ENCODE measurements around the gene APBB2.

The APBB2 gene

DNA sequence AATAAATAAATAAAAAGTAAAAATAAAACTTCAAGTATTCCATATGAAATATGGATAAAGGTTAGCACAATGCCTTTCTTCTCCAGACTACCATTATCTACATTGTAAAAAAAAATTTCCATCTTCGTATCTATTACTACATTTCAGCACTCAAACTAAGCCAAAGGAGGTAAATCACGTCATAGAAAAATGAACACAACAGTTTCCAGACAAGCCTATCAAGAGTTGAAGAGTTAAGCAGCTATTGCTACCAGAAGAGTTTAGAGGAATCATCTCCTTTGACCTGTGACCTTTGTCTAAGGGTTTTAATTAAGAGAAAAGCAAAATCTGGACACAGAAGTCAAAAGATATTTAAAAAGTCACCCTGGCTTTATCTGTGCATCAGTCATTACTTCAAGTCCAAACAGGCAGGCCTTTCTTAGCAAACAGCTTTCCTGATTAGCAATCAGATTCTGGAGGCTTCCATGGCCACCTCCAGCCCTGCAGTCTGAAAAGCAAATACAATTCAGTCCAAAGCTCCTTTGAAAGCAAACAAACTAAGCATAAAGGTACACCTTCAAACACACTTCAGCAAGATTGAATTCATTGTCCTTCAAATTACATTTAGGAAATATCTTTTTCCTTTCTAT, 82.2 kb downstream of the APBB2 start:
- no peak for DNase-seq

DNA sequence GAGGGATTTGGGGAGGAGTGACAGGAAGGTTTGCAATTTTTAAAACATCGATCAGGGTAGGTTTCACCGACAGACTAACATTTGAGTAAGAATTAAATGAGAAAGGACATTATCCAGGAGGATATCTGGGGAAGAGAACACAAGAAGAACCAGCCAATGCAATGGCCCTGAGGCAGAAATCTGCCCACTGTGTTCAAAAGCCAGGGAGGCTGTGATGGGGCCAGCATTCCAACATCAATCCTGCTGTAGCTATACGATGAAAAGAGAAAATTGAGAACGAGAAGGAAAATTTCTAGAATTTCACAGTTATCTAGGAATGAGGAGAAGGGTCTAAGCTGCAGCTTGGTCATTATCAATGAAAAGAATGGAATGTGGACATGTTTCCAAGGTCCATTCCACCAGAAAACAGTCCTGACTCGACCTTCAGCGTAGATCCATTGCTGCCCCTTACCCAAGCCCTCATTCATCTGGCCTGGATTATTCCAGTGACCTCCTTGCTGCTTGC, 84.4 kb downstream of the APBB2 start:
- DNase-seq, result no peak

DNA sequence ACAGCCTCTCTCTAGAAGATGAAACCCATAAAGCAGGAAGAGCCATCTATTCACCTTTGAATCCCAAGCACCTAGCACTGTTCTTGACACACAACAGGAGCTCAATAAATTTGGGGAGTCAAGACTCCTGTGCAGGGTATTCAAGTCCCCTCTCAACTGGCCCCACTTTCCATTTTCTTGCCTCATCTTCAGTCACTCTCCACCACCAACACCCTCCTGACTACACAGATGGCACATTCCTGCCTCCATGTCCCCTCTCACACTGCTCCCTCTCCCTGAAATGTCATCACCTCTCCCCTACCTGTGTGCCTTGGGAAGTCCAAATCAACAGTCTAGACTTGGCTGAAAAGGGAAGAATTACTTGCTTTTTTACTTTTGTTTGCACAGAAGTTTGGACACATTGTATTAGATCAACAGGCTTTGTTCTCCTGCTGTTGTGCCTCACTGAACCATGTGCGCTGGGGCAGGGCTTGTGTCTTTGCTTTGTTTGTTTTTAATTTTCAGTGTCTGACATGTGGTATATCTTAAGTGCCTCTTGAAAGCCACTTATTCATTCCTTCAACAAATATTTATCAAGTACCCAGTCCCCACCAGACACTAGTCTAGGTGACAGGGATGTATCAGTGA, 85.1 kb downstream of the APBB2 start:
- DNase-seq, result no peak

DNA sequence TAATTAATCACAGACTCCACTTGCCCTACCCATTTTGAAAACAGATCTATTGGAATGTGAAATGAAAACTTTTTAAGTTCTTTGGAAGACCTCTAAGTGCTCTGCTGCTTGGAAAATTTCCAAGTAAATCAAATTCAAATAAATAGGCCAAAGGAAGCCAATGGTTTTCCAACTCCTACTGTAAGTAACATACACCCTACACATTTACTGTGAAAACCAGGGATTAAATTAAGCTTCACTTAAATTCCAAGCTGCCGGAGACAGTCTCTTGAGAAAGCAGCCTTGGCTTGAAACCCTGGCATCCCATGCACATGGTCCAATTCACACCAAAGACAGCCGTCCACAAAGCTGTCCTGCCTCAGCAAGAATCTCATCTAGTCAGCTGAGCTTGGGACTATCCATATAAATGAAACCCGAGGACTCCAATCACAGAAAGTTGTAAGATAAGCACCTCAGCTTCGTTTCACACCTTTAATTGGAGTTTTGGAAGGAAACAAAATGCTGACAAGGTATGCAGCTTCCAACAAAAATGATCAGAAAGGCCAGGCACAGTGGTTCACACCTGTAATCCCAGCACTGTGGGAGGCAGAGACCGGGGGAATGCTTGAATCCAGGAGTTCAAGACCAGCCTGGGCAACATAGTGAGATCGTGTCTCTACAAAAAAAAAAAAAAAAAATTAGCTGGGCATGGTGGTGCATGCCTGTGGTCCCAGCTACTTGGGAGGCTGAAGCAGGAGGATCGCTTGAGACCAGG, 88.6 kb downstream of the APBB2 start:
- no peak for DNase-seq

DNA sequence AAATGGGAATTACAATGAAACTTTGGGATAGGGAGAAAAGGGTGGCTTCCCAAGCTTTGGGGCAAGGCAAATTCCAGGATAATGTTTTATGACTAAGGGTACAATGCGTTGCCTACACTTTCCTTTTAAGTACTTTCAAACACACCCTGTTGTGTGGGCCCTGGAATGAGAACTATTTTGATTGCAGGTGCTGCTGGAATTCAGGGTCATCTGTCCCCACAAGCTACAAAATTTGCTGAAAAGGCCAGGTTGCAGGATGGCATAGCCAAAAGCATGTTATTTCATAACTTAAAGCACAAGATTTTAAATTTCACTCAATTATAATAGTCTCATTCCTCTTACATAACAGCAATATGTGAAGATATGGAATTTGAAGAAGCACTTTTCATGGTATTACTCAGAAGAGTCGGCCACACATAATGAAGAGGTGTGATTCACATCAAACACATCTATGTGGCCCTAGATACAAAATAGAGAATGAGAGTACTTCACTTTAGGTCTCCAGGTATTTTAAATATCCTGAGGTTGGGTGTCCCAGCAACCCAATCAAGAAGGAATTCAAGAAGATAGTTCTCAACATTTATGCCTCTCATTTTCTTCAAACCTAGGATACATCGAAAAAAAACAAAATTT, 89.3 kb downstream of the APBB2 start:
- DNase-seq, result no peak

DNA sequence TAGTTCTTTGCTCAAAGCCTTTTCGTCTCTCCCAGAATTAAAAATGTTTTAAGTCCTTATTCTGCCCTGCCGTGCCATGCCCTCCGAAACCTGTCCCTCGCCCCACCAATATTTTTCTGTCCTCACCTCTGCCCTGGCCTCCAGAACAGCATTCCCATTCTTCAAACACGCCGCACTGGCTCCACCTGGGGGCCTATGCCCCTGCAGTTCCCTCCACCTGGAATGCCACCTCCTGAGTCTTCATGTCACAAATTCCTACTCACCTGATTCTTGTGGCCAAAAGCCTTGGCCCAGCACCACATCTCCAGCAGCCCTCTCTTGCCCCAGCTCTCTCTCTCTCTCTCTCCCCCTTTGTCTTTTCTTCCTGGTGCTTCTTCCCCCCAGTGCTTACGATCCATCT, 91.6 kb downstream of the APBB2 start:
- no peak for DNase-seq

DNA sequence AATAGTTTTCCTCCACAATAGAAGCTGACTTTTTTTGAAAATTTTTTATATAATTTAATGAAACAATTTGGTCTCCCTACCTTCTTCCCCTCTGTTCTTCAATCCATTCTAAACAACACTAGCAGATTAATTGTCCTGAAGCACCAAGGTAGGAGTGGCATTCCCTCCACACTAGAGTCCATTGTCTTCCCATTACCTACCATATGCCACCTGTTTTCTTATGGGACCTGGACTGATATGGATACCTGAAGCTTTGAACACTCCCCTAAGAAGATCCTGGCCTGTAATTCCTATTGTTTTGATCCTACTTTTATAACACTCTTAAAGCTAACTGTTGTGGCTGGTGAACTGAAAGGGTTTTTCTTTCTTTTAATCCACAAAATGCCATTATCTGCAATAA, 92.0 kb downstream of the APBB2 start:
- DNase-seq, result no peak

DNA sequence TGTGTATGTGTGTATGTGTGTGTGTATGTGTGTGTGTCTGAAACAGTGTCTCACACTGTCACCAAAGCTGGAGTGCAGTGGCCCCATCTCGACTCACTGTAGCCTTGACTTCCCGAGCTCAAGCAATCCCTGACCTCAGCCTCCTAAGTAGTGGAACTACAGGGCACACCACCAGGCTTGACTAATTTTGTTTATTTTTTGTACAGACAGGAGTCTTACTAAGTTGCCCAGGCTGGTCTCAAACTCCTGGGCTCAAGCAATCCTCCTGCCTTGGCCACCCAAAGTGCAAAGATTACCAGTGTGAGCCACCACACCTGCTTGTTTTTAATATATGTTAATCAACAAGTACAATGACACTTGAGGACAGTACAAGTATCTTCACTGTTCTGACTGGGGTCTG, 92.4 kb downstream of the APBB2 start:
- DNase-seq, result no peak

DNA sequence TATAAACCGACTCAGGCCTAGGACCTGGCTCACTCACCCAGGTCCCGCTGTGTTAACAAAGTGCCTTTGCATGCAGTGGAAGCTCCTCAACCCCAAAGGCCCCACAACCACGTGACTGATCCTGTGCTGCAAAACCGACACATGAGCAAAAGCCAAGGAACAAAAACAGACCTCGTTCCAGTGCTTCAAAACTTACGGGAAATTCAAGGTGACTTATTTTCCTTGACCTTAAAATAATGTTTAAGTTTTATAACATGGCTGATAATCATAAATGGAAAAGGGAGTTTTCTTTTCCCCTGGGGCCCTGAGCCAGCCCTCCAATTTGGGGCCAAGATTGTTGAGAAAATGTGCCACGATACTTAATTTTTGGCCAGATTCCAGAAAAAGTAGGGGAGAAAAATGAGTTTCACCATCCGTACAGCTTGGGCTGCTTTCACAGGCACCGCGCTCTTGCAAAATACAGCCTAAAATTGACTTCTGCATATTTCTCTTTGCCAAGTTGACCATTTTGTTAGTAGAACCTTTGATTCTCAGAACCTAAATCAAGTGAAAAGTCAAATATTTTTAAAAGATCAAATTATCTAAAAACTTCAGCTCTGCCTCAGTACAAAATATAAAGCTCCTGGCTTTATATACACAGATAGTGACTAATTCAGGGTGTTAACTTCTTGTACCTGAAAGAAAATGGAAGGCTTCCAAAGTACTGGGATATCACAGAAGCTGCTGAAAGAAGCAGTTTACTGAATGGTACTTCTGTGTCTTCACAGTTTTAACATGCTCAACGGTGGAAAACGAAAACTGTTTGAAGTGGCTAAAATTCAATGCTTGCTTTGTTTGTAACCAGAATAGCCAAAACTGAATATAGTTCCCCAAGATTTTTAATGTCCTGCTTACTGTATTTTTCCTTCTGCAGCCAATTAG, 93.8 kb downstream of the APBB2 start:
- no peak for DNase-seq

DNA sequence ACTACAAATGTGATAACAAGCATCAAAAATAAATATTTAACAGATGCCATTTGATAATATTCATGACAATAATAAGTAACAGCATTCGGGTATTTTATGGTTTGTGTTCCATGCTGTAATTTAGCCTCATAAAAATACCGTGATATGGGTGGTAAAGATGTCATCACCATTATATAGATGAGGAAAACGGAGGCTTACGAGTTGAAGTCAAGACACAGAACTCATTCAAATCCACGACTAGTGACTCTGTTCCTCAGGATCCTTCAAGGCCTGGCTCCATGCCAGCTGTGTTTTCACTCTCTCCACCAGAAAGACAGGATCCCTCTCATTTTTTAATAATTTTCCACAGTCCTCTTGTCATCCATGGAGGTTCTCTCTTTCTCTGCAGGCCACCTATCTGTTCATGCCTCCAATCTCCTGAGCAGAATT, 94.5 kb downstream of the APBB2 start:
- DNase-seq, result no peak

DNA sequence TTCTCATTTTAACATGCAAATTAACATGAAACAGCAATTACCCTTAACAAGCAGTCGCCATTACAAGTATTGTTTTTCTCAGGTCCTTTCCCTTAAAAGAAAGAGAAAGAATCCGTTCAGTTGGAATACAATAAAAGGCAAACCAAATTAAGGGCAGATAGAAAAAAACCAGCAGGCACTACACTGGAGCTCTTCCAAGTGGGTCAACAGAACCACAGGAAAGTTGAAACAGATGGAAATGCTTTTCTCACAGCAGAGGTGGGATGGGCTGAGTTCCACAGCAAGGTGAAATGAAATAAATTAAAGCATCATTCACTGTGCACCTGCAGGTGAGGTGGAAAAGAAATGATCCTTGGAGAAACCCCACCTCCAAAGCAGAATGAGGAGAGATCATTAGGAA, 102.6 kb downstream of the APBB2 start:
- DNase-seq, result no peak

DNA sequence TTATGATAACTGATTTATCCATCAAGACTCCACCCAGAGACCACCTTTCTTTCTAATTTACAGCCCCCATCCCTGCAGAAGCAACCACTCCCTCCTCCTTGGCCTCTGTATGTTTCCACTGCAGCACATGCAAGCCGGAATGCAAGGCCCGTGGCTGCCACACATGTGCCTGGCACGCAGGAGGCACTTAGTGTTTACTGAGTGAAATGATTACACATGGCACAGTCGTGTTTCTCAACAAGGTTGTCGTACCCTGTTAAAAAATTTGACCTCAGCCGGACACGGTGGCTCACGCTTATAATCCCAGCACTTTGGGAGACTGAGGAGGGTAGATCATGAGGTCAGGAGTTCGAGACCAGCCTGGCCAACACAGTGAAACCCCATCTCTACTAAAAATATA, 104.3 kb downstream of the APBB2 start:
- no peak for DNase-seq

DNA sequence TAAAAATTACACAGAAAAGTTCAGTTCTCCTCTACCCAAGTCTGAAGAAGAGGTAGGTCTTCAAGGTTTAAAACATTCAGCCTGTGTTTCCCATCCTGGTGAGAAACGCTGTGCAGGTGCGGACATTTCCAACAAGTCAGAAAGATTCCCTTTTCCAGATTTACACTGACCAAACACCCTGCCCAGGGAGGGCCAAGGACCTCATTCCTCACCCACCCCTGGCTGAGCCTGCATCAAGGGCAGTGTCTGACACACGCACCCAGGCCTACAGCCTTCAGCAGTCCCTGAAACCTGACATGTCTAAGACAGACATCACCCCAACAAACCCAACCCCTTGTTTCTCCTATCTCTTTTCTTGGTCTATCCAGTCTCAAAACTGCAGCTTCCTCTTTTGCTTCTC, 105.9 kb downstream of the APBB2 start:
- DNase-seq, result no peak

DNA sequence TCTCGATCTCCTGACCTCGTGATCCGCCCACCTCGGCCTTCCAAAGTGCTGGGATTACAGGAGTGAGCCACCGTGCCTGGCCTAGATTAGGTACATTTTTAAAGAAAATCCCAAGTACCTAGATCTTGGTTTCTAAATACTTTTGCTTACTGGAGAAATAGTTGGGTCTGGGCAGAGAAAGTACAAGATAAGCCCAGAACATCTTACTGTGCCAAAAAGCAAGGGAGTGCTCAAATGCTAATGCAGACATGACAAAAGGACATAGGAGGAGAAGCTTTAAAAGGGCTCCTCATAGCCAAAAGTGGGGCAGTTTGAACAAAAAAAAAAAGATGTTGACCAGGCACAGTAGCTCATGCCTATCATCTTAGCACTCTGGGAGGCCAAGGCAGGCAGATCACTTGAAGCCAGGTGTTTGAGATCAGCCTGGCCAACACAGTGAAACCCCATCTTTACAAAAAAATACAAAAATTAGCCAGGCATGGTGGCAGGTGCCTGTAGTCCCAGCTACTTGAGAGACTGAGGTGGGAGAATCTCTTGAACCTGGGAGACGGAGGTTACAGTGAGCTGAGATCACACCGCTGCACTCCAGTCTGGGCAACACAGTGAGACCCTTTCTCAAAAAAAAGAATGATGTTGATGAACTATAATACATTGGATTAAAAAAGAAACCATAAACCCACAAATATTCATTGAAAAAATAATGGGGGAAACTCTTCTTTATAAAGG, 107.5 kb downstream of the APBB2 start:
- DNase-seq, result no peak

DNA sequence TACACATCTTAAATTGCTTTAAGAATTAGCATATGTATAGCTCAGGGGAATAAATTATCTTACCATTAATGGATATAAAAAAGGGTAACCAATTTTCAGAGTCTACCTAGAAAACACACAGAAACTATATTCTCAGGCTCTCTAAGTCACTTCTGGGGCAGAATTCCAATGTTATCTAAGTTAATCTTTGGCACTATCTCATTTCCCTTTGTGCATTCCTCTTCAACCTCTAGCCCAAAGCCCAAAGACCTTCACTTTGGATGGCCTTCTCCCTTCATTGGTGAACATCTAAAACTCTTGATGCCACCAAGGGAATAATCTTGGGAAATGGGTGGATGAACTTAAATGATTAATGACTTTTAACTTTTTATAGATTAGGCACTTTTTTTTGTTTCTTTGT, 108.3 kb downstream of the APBB2 start:
- DNase-seq, result no peak

DNA sequence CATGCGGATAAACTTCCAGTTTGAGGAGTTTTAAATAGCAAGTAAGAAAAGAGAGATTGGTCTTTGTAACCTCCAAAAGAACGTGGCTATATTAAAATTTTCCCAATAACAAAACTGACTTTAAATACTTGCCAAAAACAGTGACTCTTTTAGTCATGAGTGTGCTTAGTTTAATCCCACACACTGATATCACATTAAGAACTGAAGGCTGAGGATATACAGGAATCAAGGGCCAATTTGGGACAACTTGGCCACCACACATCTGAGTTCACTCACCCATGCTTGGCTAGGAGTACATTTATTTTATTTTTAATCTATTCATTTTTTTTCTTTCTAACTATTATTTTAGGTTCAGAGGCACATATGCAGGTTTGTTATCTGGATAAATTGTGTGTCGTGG, 110.2 kb downstream of the APBB2 start:
- no peak for DNase-seq

DNA sequence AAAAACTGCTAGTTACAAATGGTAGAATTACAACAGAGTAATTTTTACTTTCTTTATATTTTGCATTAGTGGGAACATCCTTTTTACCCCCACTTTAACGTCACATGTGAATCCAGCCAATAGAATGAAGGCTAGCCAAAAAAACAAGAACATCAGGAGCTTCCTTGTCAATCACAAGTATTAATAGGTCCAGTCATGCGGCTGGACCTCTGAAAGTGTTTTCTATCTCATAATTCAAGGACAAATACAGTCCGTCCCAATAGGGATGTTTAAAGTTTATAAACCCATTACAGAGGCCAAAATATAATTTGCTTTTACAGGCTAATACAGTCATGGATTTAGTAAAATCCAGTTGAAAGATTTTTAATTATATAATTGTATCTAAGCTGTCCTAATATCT, 110.7 kb downstream of the APBB2 start:
- DNase-seq, result no peak

DNA sequence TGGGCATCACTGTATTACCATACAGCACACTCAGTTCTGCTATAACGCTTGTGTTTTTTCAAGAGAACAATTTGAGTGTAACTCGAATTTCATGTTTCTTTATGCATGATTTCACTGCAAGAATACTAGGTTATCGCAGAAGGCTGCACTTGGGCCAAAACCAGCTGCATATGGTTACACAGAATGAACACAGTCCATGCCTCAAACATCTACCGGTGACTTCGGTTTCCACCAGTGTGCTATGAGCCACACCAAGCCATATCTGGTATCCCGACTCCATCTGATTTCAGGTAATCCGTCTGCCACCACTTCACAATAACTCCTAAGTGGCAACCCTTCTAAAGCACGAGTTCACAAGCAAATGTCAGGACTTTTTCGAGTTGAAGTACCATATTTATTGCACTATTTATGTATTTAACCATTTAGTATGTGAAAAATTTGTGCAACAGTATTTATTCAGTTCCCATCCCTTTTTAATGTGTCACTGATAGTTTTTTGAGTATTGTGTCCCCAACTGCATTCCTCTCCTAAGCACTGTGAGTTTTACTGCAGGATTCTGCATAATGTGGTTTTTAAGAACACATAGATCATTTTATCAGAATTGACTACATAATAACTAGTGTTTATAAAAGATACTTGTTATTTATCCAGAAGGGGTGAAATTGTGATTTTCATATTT, 111.8 kb downstream of the APBB2 start:
- DNase-seq, result peak; percentile 65

DNA sequence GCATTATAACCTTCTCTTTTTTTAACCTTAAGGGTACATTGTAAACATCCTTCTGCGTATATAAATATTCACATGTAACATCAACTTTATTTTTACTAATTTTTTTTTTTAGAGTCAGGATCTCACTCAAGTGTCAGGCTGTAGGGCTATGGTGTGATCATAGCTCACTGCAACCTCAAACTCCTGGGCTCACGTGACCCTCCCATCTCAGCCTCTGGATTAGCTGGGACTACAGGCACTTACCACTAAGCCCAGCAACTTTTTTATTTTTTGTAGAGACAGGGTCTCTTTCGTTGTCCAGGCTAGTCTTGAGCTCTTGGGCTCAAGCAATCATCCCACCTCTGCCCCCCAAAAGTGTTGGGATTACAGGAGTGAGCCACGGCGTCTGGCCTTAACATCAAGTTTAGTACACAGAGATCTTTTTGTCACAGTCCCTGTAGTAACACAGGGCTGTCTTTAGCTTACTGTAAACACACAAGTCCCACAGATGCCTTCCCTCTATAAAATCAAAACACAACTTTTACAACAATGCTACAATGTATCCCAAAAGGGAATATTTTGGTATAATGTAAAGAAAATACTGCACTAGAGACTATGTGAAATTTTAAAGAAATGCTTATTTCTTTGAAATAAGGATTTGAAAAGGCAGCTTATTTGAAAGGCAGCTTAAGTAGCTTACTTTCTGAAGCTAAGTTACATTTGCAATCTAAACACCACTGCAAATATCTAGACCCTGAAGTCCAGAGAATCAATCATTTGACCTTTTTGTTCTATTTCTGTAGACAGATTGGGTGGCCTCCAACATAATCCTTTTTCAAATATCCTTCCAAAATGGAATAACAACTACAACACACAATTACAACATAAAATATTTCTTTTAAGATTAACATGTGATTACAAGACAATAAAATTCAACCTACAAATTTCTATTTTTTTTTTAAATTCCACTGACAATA, 116.0 kb downstream of the APBB2 start:
- no peak for DNase-seq

DNA sequence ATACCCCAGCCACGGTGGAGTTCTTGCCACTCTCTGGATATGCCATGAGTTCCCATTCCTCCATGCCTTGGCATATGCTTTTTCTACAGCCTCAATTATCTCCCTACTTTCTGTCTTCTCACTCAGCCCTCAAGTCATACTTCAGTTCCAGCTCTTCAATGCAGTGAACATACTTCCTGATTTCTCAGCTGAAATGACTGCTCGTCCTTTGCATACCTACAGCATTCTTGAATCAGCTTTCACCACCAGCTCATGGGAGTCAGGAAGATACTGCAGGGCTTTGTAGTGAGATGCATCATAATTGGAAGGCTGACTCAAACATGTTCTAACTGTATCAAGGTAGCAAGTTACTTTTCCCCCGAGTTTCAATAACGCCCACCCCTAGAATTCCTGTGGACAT, 118.4 kb downstream of the APBB2 start:
- no peak for DNase-seq
